Endothelial cell of umbilical vein (primary cell): Measurements from ENCODE around the gene CAMTA1. TPM values are rescaled to one million over a fixed set of nuclear protein-coding genes. Genes with fewer than 3 reads are reported as not detected.

ENCODE experiments used
- BruUV-seq: library from RNA; stranded (reverse); fragments of 400-500 nt; replicated peaks from 2 replicates; lab custom pipeline; 2021; lab: Mats Ljungman, UMichigan
- CTCF ChIA-PET: fragments of 300-600, 350-600 bp; sonication (Branson Sonifier 250); formaldehyde crosslinking; loops from one replicate; lab custom pipeline; 2021; ENCODE audit warnings: antibody characterized with exemption, inconsistent platforms; lab: Charles Lee
- POLR2A ChIA-PET: fragments of 300-600, 350-600 bp; sonication (Branson Sonifier 250); formaldehyde crosslinking; loops from one replicate; lab custom pipeline; 2021; ENCODE audit warnings: antibody characterized with exemption, inconsistent platforms; lab: Charles Lee
- DNase-seq: peaks from one replicate; pipeline ENCODE4 v3.0.0-alpha.2; 2011; ENCODE audit warnings: low read depth, low spot score
- FAIRE-seq: peaks from 2 replicates; lab custom pipeline; 2011; peaks lifted over from hg19 to GRCh38; lab: Jason Lieb, UNC
- H2AFZ ChIP-seq: 2 replicates; pipeline ENCODE4 v1.6.0; 2012; ENCODE audit warnings: low read depth, low read length, control low read depth, inconsistent platforms
- H3K27ac ChIP-seq: 2 replicates; pipeline ENCODE4 v1.5.1; 2011; ENCODE audit warnings: low read depth, mild to moderate bottlenecking, control low read depth, low read length, moderate library complexity; ENCODE audit not compliant: insufficient read depth
- H3K27me3 ChIP-seq, 2 experiments: 2 replicates each; pipeline versions ENCODE4 v1.6.0 to v1.6.1; 2011; ENCODE audit warnings: low read length in 2 of 2, mixed read lengths in 1 of 2; ENCODE audit not compliant: control insufficient read depth in 2 of 2, insufficient read depth in 2 of 2
- H3K36me3 ChIP-seq, 2 experiments: 2 replicates in 1 of 2; 3 replicates in 1 of 2; pipeline ENCODE4 v1.5.1; 2011; ENCODE audit warnings: low read length in 2 of 2, mild to moderate bottlenecking in 1 of 2, moderate library complexity in 1 of 2; ENCODE audit not compliant: control insufficient read depth in 2 of 2, insufficient read depth in 2 of 2; ENCODE audit errors: extremely low read depth in 1 of 2
- H3K4me1 ChIP-seq: 3 replicates; pipeline ENCODE4 v1.5.1; 2011; ENCODE audit warnings: mild to moderate bottlenecking, low read length; ENCODE audit not compliant: control insufficient read depth, insufficient read depth; ENCODE audit errors: extremely low read depth
- H3K4me2 ChIP-seq: 2 replicates; pipeline ENCODE4 v1.6.1; 2011; ENCODE audit warnings: low read length, control low read depth, mixed read lengths; ENCODE audit not compliant: insufficient read depth
- H3K4me3 ChIP-seq, 3 experiments: fragments of 200-600 bp in 1 of 3; sonication (generic), shearing (Covaris generic) in 1 of 3; replicated peaks in 1 of 3; 2 replicates each; pipeline ENCODE4 v1.5.1; 2011 to 2016; ENCODE audit warnings: control low read depth in 3 of 3, low read length in 3 of 3, mild to moderate bottlenecking in 2 of 3, inconsistent platforms in 1 of 3, low read depth in 1 of 3, moderate library complexity in 1 of 3; ENCODE audit not compliant: insufficient read depth in 1 of 3
- H3K79me2 ChIP-seq: 2 replicates; pipeline ENCODE4 v1.6.0; 2012; ENCODE audit warnings: low read length, inconsistent platforms; ENCODE audit not compliant: control insufficient read depth, insufficient read depth
- H3K9ac ChIP-seq: replicated peaks from 2 replicates; pipeline ENCODE3; 2011; ENCODE audit warnings: low read length, control low read depth; ENCODE audit not compliant: insufficient read depth; ENCODE audit errors: extremely low read depth
- H3K9me1 ChIP-seq: replicated peaks from 3 replicates; pipeline ENCODE4 v1.6.0; 2011; ENCODE audit warnings: mild to moderate bottlenecking, low read length; ENCODE audit not compliant: control insufficient read depth, insufficient read depth; ENCODE audit errors: extremely low read depth
- H3K9me3 ChIP-seq: replicated peaks from 2 replicates; pipeline ENCODE4 v1.5.1; 2012; ENCODE audit warnings: low read length, inconsistent platforms; ENCODE audit not compliant: control insufficient read depth, insufficient read depth
- H4K20me1 ChIP-seq: replicated peaks from 2 replicates; pipeline ENCODE3; 2011; ENCODE audit warnings: mild to moderate bottlenecking, low read length; ENCODE audit not compliant: control insufficient read depth, insufficient read depth; ENCODE audit errors: extremely low read depth
- CTCF ChIP-seq, 2 donors: IDR thresholded peaks; 1 replicate in 1 of 2; 2 replicates in 1 of 2; pipeline ENCODE4 v1.5.1; 2011; ENCODE audit warnings: low read length in 2 of 2, mild to moderate bottlenecking in 2 of 2, moderate library complexity in 2 of 2, control low read depth in 1 of 2, inconsistent platforms in 1 of 2, low read depth in 1 of 2; ENCODE audit not compliant: insufficient read depth in 1 of 2; ENCODE audit errors: extremely low read depth in 1 of 2
- EZH2 ChIP-seq: IDR thresholded peaks from 2 replicates; pipeline ENCODE4 v1.6.1; 2012; ENCODE audit warnings: borderline replicate concordance, low read depth, mild to moderate bottlenecking, moderate library complexity, low read length, inconsistent platforms; ENCODE audit not compliant: severe bottlenecking
- FOS ChIP-seq: IDR thresholded peaks from 2 replicates; pipeline ENCODE4 v1.6.1; 2011; ENCODE audit warnings: mild to moderate bottlenecking, low read length, moderate library complexity, borderline replicate concordance; ENCODE audit not compliant: insufficient read depth
- GATA2 ChIP-seq: IDR thresholded peaks from 2 replicates; pipeline ENCODE4 v1.7.0; 2011; ENCODE audit warnings: low read depth, mild to moderate bottlenecking, moderate library complexity, mixed read lengths, low read length; ENCODE audit not compliant: insufficient read length, insufficient read depth
- JUN ChIP-seq: IDR thresholded peaks from 2 replicates; pipeline ENCODE4 v1.6.1; 2011; ENCODE audit warnings: borderline replicate concordance, low read depth; ENCODE audit not compliant: insufficient read length, insufficient read depth
- MAX ChIP-seq: IDR thresholded peaks from 2 replicates; pipeline ENCODE4 v1.6.1; 2011; ENCODE audit not compliant: insufficient read depth, insufficient read length
- MYC ChIP-seq: IDR thresholded peaks from one replicate; pipeline ENCODE4 v1.6.1; 2011; ENCODE audit warnings: mild to moderate bottlenecking, low read depth, low read length
- POLR2A ChIP-seq: IDR thresholded peaks from 2 replicates; pipeline ENCODE4 v1.6.1; 2012; ENCODE audit warnings: low read depth, mild to moderate bottlenecking, control low read depth, low read length
- POLR2AphosphoS5 ChIP-seq: IDR thresholded peaks from 2 replicates; pipeline ENCODE4 v1.6.1; 2012; ENCODE audit warnings: low read depth, mild to moderate bottlenecking, control low read depth, low read length, moderate library complexity; ENCODE audit not compliant: insufficient read depth
- dilution Hi-C: fragments of 300-500 bp; cut with MboI; formaldehyde crosslinking; loops from one replicate; pipeline ENCODE4 v1.15.0; 2019; ENCODE audit warnings: low sequenced_read_pairs; ENCODE audit not compliant: extremely low pct_ligation_motif_present
- intact Hi-C: fragments of 100-400 bp; cut with micrococcal nuclease; formaldehyde crosslinking; loops from one replicate; pipeline ENCODE4 v1.10.0; 2022
- polyA plus RNA-seq, 4 experiments: library from polyadenylated mRNA; depleted of rRNA in 3 of 4; stranded (reverse) in 3 of 4; unstranded in 1 of 4; fragments of >200 nt; gene quantifications; 2 replicates each; pipeline versions ENCODE4 v1.2.1 to v1.2.3, GENCODE V29; 2011 to 2012; ENCODE audit warnings: missing spikeins in 1 of 4
- total RNA-seq: library from RNA; stranded (reverse); gene quantifications from 2 replicates; pipeline ENCODE4 v1.2.3, GENCODE V29; 2021

The CAMTA1 gene
- total and polyA plus RNA-seq, 2 donors (not counting 3 experiments of a cell fraction or from before 2014, with no cell fraction given), result 50.8 to 92.7 TPM

- H3K27me3 ChIP-seq, result no peaks in the 10 kb centered on the region
- TF ChIP-seq JUN (no peak), CTCF (IDR thresholded peaks at IDR 0.05; ENCODE audit: extremely low read depth in 1 of 2, insufficient read depth in 1 of 2, low read depth in 1 of 2, low read length in 2 of 2) (no peak), GATA2 (no peak), FOS (no peak), EZH2 (no peak), MAX (no peak), POLR2A (no peak), POLR2AphosphoS5 (no peak), MYC (no peak)
- no peak overlapping the region for H3K4me2 ChIP-seq
- dilution Hi-C loops, result no loop called here
- ChIA-PET POLR2A (no interaction called here), CTCF (no interaction called here)
- intact Hi-C loops, result no loop called here
- FAIRE-seq (no peak), DNase-seq (no peak)
- no peak overlapping the region for H3K4me3 ChIP-seq
- H3K9me3 ChIP-seq, result no peaks in the 10 kb centered on the region
- no TSS peak for BruUV-seq
- H3K9me1 ChIP-seq, result no peaks in the 10 kb centered on the region
- no peaks in the 10 kb centered on the region for H4K20me1 ChIP-seq
- H3K79me2 ChIP-seq, result no peaks in the 10 kb centered on the region
- H3K27ac ChIP-seq, result no peak overlapping the region
- H3K36me3 ChIP-seq, result no peaks in the 10 kb centered on the region
- no peak overlapping the region for H3K9ac ChIP-seq
- H2AFZ ChIP-seq, result no peak overlapping the region
- no peaks in the 10 kb centered on the region for H3K4me1 ChIP-seq
Observed at GRCh38 chr1:7172804-7173203, 387.6 kb downstream of the CAMTA1 start.
